Vagina (tissue), 2 donors: ENCODE data around the gene CLEC16A.

Experiments
- POLR2A ChIP-seq, 2 donors: fragments of 450-650 bp; IDR thresholded peaks; one replicate each; pipeline ENCODE4 v1.6.1; 2017; ENCODE audit warnings: antibody characterized with exemption in 2 of 2, mild to moderate bottlenecking in 2 of 2, moderate library complexity in 2 of 2
- POLR2AphosphoS5 ChIP-seq, 2 donors: sonication (generic); formaldehyde crosslinking; IDR thresholded peaks; one replicate each; pipeline ENCODE4 v1.9.0; 2017; ENCODE audit warnings: antibody characterized with exemption in 2 of 2, mild to moderate bottlenecking in 2 of 2, low read depth in 1 of 2; ENCODE audit not compliant: insufficient read depth in 1 of 2
- TF ChIP-seq, protein P1 (sequence below), 3 experiments: fragments of 450-650 bp in 2 of 3; fragments of 200-600 bp in 1 of 3; sonication (generic) in 1 of 3; IDR thresholded peaks; one replicate each; pipeline ENCODE4 v1.5.1; 2017 to 2019; ENCODE audit warnings: antibody characterized with exemption in 3 of 3, mild to moderate bottlenecking in 2 of 3, moderate library complexity in 2 of 3

DNA sequence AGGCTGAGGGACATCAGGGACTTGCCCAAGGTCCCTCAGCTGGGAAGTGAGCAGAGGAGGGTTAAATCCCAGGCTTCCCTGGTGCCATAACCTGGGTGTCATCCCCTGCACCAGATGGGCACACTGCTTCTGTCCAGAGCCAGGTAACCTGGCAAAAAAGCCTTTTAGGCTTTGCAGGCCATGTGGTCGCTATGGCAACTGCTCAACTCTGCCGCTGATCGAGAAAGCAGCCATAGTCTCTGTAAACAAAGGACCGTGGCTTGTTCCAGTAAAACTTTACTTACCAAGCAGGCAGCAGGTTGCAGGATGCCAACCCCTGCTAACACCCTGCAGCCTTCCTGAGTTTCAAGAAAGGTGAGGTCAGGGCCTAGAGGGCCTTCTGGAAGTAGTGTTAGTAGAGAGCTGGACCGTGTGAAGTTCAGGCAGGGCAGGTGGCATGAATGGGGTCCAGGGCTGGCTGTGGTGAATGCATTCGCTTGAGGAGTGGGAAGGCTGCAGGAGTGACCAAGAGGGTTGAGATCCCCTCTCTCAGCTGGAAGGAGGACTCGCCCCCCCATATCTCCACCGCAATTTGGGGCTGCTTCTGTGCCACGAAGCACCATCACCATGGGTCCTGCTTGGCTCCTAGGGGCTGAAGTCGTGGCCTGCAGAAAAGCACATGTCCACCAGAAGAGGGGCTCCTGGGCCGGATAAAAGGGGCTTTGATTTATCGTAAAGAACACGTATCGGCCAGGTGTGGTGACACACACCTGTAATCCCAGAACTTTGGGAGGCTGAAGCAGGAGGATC is 220.3 kb downstream of the CLEC16A start:
- TF ChIP-seq, protein P1, sequence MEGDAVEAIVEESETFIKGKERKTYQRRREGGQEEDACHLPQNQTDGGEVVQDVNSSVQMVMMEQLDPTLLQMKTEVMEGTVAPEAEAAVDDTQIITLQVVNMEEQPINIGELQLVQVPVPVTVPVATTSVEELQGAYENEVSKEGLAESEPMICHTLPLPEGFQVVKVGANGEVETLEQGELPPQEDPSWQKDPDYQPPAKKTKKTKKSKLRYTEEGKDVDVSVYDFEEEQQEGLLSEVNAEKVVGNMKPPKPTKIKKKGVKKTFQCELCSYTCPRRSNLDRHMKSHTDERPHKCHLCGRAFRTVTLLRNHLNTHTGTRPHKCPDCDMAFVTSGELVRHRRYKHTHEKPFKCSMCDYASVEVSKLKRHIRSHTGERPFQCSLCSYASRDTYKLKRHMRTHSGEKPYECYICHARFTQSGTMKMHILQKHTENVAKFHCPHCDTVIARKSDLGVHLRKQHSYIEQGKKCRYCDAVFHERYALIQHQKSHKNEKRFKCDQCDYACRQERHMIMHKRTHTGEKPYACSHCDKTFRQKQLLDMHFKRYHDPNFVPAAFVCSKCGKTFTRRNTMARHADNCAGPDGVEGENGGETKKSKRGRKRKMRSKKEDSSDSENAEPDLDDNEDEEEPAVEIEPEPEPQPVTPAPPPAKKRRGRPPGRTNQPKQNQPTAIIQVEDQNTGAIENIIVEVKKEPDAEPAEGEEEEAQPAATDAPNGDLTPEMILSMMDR (IDR thresholded peaks at IDR 0.05), result no peak
- no peak for TF ChIP-seq POLR2A (IDR thresholded peaks at IDR 0.05)
- TF ChIP-seq POLR2AphosphoS5 (IDR thresholded peaks at IDR 0.05; ENCODE audit: insufficient read depth in 1 of 2, low read depth in 1 of 2), result no peak
